Endothelial cell of umbilical vein (primary cell): ENCODE measurements around the gene BOD1L1. TPM values are rescaled to one million over a fixed set of nuclear protein-coding genes. Genes with fewer than 3 reads are reported as not detected.

Experiments
- BruUV-seq: library from RNA; stranded (reverse); fragments of 400-500 nt; replicated peaks from 2 replicates; lab custom pipeline; 2021; lab: Mats Ljungman, UMichigan
- CTCF ChIA-PET: fragments of 300-600, 350-600 bp; sonication (Branson Sonifier 250); formaldehyde crosslinking; loops from one replicate; lab custom pipeline; 2021; ENCODE audit warnings: antibody characterized with exemption, inconsistent platforms; lab: Charles Lee
- POLR2A ChIA-PET: fragments of 300-600, 350-600 bp; sonication (Branson Sonifier 250); formaldehyde crosslinking; loops from one replicate; lab custom pipeline; 2021; ENCODE audit warnings: antibody characterized with exemption, inconsistent platforms; lab: Charles Lee
- DNase-seq: peaks from one replicate; pipeline ENCODE4 v3.0.0-alpha.2; 2011; ENCODE audit warnings: low read depth, low spot score
- FAIRE-seq: peaks from 2 replicates; lab custom pipeline; 2011; peaks lifted over from hg19 to GRCh38; lab: Jason Lieb, UNC
- H2AFZ ChIP-seq: 2 replicates; pipeline ENCODE4 v1.6.0; 2012; ENCODE audit warnings: low read depth, low read length, control low read depth, inconsistent platforms
- H3K27ac ChIP-seq: 2 replicates; pipeline ENCODE4 v1.5.1; 2011; ENCODE audit warnings: low read depth, mild to moderate bottlenecking, control low read depth, low read length, moderate library complexity; ENCODE audit not compliant: insufficient read depth
- H3K27me3 ChIP-seq, 2 experiments: 2 replicates each; pipeline versions ENCODE4 v1.6.0 to v1.6.1; 2011; ENCODE audit warnings: low read length in 2 of 2, mixed read lengths in 1 of 2; ENCODE audit not compliant: control insufficient read depth in 2 of 2, insufficient read depth in 2 of 2
- H3K36me3 ChIP-seq, 2 experiments: 2 replicates in 1 of 2; 3 replicates in 1 of 2; pipeline ENCODE4 v1.5.1; 2011; ENCODE audit warnings: low read length in 2 of 2, mild to moderate bottlenecking in 1 of 2, moderate library complexity in 1 of 2; ENCODE audit not compliant: control insufficient read depth in 2 of 2, insufficient read depth in 2 of 2; ENCODE audit errors: extremely low read depth in 1 of 2
- H3K4me1 ChIP-seq: 3 replicates; pipeline ENCODE4 v1.5.1; 2011; ENCODE audit warnings: mild to moderate bottlenecking, low read length; ENCODE audit not compliant: control insufficient read depth, insufficient read depth; ENCODE audit errors: extremely low read depth
- H3K4me2 ChIP-seq: 2 replicates; pipeline ENCODE4 v1.6.1; 2011; ENCODE audit warnings: low read length, control low read depth, mixed read lengths; ENCODE audit not compliant: insufficient read depth
- H3K4me3 ChIP-seq, 3 experiments: fragments of 200-600 bp in 1 of 3; sonication (generic), shearing (Covaris generic) in 1 of 3; replicated peaks in 1 of 3; 2 replicates each; pipeline ENCODE4 v1.5.1; 2011 to 2016; ENCODE audit warnings: control low read depth in 3 of 3, low read length in 3 of 3, mild to moderate bottlenecking in 2 of 3, inconsistent platforms in 1 of 3, low read depth in 1 of 3, moderate library complexity in 1 of 3; ENCODE audit not compliant: insufficient read depth in 1 of 3
- H3K79me2 ChIP-seq: 2 replicates; pipeline ENCODE4 v1.6.0; 2012; ENCODE audit warnings: low read length, inconsistent platforms; ENCODE audit not compliant: control insufficient read depth, insufficient read depth
- H3K9ac ChIP-seq: replicated peaks from 2 replicates; pipeline ENCODE3; 2011; ENCODE audit warnings: low read length, control low read depth; ENCODE audit not compliant: insufficient read depth; ENCODE audit errors: extremely low read depth
- H3K9me1 ChIP-seq: replicated peaks from 3 replicates; pipeline ENCODE4 v1.6.0; 2011; ENCODE audit warnings: mild to moderate bottlenecking, low read length; ENCODE audit not compliant: control insufficient read depth, insufficient read depth; ENCODE audit errors: extremely low read depth
- H3K9me3 ChIP-seq: replicated peaks from 2 replicates; pipeline ENCODE4 v1.5.1; 2012; ENCODE audit warnings: low read length, inconsistent platforms; ENCODE audit not compliant: control insufficient read depth, insufficient read depth
- H4K20me1 ChIP-seq: replicated peaks from 2 replicates; pipeline ENCODE3; 2011; ENCODE audit warnings: mild to moderate bottlenecking, low read length; ENCODE audit not compliant: control insufficient read depth, insufficient read depth; ENCODE audit errors: extremely low read depth
- CTCF ChIP-seq, 2 donors: IDR thresholded peaks; 1 replicate in 1 of 2; 2 replicates in 1 of 2; pipeline ENCODE4 v1.5.1; 2011; ENCODE audit warnings: low read length in 2 of 2, mild to moderate bottlenecking in 2 of 2, moderate library complexity in 2 of 2, control low read depth in 1 of 2, inconsistent platforms in 1 of 2, low read depth in 1 of 2; ENCODE audit not compliant: insufficient read depth in 1 of 2; ENCODE audit errors: extremely low read depth in 1 of 2
- EZH2 ChIP-seq: IDR thresholded peaks from 2 replicates; pipeline ENCODE4 v1.6.1; 2012; ENCODE audit warnings: borderline replicate concordance, low read depth, mild to moderate bottlenecking, moderate library complexity, low read length, inconsistent platforms; ENCODE audit not compliant: severe bottlenecking
- FOS ChIP-seq: IDR thresholded peaks from 2 replicates; pipeline ENCODE4 v1.6.1; 2011; ENCODE audit warnings: mild to moderate bottlenecking, low read length, moderate library complexity, borderline replicate concordance; ENCODE audit not compliant: insufficient read depth
- GATA2 ChIP-seq: IDR thresholded peaks from 2 replicates; pipeline ENCODE4 v1.7.0; 2011; ENCODE audit warnings: low read depth, mild to moderate bottlenecking, moderate library complexity, mixed read lengths, low read length; ENCODE audit not compliant: insufficient read length, insufficient read depth
- JUN ChIP-seq: IDR thresholded peaks from 2 replicates; pipeline ENCODE4 v1.6.1; 2011; ENCODE audit warnings: borderline replicate concordance, low read depth; ENCODE audit not compliant: insufficient read length, insufficient read depth
- MAX ChIP-seq: IDR thresholded peaks from 2 replicates; pipeline ENCODE4 v1.6.1; 2011; ENCODE audit not compliant: insufficient read depth, insufficient read length
- MYC ChIP-seq: IDR thresholded peaks from one replicate; pipeline ENCODE4 v1.6.1; 2011; ENCODE audit warnings: mild to moderate bottlenecking, low read depth, low read length
- POLR2A ChIP-seq: IDR thresholded peaks from 2 replicates; pipeline ENCODE4 v1.6.1; 2012; ENCODE audit warnings: low read depth, mild to moderate bottlenecking, control low read depth, low read length
- POLR2AphosphoS5 ChIP-seq: IDR thresholded peaks from 2 replicates; pipeline ENCODE4 v1.6.1; 2012; ENCODE audit warnings: low read depth, mild to moderate bottlenecking, control low read depth, low read length, moderate library complexity; ENCODE audit not compliant: insufficient read depth
- dilution Hi-C: fragments of 300-500 bp; cut with MboI; formaldehyde crosslinking; loops from one replicate; pipeline ENCODE4 v1.15.0; 2019; ENCODE audit warnings: low sequenced_read_pairs; ENCODE audit not compliant: extremely low pct_ligation_motif_present
- intact Hi-C: fragments of 100-400 bp; cut with micrococcal nuclease; formaldehyde crosslinking; loops from one replicate; pipeline ENCODE4 v1.10.0; 2022
- polyA plus RNA-seq, 4 experiments: library from polyadenylated mRNA; depleted of rRNA in 3 of 4; stranded (reverse) in 3 of 4; unstranded in 1 of 4; fragments of >200 nt; gene quantifications; 2 replicates each; pipeline versions ENCODE4 v1.2.1 to v1.2.3, GENCODE V29; 2011 to 2012; ENCODE audit warnings: missing spikeins in 1 of 4
- total RNA-seq: library from RNA; stranded (reverse); gene quantifications from 2 replicates; pipeline ENCODE4 v1.2.3, GENCODE V29; 2021

Gene BOD1L1
- total and polyA plus RNA-seq, 2 donors (not counting 3 experiments of a cell fraction or from before 2014, with no cell fraction given) = 5.2 to 31.2 TPM

DNA sequence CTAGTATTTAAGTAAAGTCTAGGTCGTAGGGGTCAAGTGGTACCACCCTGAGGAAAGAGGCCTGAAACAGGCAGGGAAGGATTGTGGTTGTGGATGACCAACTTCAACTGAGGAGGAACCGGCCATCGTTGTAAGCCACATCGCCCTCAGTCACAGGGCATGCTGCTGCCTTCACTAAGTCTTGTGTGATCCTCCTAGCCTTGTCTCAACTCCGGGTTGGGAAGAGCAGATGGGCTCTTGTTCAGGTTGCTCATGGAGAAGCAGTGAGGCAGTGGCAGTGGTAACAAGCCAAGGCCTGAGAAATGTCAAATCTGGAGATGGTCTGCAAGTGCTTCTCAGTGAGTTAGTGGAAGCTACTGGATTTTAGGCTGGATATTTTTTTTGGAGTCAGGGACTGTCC is 60.4 kb downstream of the BOD1L1 start:
- no peaks in the 10 kb centered on the region for H3K4me1 ChIP-seq
- no peaks in the 10 kb centered on the region for H3K9me1 ChIP-seq
- TF ChIP-seq GATA2 (no peak), MAX (no peak), JUN (no peak), MYC (no peak), POLR2AphosphoS5 (no peak), EZH2 (no peak), POLR2A (no peak), CTCF (IDR thresholded peaks at IDR 0.05; ENCODE audit: extremely low read depth in 1 of 2, insufficient read depth in 1 of 2, low read depth in 1 of 2, low read length in 2 of 2) (no peak), FOS (no peak)
- H3K9me3 ChIP-seq = no peaks in the 10 kb centered on the region
- intact Hi-C loops = no loop called here
- DNase-seq = no peak
- no peak for FAIRE-seq
- H3K4me2 ChIP-seq = no peak overlapping the region
- POLR2A ChIA-PET = no interaction called here
- CTCF ChIA-PET = no interaction called here
- H2AFZ ChIP-seq = no peak overlapping the region
- peaks cover 7 to 15% of the 10 kb centered on the region in 2 experiments for H3K36me3 ChIP-seq
- H3K4me3 ChIP-seq = no peak overlapping the region
- no TSS peak for BruUV-seq
- H3K79me2 ChIP-seq = no peaks in the 10 kb centered on the region
- no peaks in the 10 kb centered on the region for H4K20me1 ChIP-seq
- no peak overlapping the region for H3K9ac ChIP-seq
- dilution Hi-C loops = no loop called here
- H3K27ac ChIP-seq = no peak overlapping the region
- H3K27me3 ChIP-seq = no peaks in the 10 kb centered on the region
